Measurements from ENCODE around the gene DUSP10.

The DUSP10 gene

DNA sequence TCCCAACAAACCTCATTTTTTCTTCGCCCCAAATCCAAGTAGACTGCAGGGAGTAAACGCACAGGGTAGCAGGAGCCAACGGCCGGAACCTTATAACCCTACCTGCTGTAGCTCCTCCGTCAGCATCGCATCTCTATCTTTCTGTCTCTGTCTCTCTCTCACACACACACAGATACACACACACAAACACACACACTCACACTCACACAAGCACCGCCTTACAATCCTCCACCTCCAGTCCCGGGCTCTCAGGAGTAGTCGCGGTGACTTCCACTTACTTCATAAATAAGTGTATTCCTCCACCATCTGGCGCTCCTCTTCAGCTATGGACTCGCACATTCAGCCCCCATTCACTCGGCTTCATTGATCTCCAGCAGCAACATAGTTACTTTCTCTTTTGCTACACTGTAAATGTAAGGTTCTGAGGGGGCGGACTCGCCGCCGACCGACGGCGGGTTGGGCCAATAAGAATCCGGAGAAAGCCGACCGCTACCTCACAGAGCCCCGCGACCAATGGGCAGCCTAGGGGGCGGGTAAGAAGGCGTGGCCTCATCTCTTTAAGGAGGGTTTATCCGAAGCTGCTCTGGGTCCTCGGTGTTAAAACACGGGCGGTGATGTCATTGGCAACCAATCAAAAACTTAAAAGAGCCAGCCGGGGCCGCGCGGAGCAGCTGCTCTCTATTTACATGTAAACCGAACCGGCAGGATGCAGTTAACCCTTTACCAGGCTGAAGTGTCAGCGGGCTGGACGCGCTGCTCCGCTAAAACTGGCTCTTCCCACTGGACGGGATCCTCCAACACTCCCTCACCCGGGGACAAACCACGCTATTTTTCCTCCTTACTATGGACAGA is at the start of gene DUSP10:
Gene DUSP10 (minus strand): TSS at position 387 of the 852 bp plus-strand sequence. CDS start 2,345 bp downstream, outside the sequence.
- peak; percentile 95 to 97 for DNase-seq (ENCODE audit: extremely low read depth in 1 of 2, low read depth in 1 of 2)

DNA sequence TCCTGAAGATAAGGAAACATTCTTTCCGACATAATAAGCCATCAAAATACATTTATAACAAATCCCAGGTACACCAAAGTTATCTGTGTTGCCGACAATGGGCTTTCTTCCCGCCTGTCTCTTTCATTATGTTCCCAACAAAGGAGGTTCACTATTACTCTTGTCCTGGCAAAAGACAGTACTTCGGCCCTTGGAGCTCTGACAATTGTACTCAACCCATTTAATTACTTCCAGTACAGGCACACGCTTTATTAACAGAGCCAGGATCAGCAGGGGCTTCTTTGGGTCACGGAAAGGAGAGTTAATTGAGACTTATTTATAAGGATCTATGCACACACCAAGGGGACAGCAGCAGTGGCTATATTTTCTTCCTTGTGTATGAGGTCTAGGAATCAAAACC is 46.6 kb upstream of the DUSP10 start:
- no peak for DNase-seq (ENCODE audit: extremely low read depth in 1 of 2, low read depth in 1 of 2)

DNA sequence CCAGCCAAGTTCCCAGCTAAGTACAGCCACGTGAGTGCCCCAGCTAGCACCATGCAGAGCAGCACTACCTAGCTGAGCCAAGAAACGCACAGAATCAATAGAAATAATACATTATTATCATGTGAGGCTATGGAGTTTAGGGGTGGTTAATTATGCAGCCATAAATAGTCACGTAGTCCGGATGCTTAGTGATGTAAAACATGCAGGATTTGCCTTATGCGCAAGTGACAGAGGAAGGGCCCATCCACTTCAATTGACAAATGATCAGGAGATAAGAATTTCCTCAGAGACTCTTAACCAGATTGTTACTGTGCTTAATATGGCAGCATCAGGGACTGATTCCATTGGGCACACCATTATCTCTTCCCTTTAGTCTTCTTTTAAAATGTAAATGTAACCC is 44.8 kb upstream of the DUSP10 start:
- DNase-seq (ENCODE audit: extremely low read depth in 1 of 2, low read depth in 1 of 2): no peak

DNA sequence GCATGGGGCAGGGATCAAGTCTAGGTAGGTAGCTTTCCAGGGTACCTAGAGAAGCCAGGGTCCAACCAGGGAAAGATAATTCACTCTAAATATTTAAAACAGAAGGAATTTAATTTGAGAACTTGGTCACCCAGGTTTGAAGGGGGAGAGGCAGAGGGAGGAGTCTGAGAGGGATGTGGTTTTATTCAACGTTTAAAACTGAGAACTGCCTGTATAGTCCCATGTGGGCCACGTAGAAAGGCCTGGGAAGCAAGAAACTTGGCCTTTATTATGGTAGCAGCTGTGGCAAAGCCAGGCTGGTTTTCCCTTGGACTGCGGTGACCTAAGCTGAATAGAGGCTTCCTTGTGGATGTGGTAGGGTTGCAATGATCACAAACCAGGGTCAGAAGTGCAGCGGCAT is 42.0 kb upstream of the DUSP10 start:
- DNase-seq (ENCODE audit: extremely low read depth in 1 of 2, low read depth in 1 of 2): no peak

DNA sequence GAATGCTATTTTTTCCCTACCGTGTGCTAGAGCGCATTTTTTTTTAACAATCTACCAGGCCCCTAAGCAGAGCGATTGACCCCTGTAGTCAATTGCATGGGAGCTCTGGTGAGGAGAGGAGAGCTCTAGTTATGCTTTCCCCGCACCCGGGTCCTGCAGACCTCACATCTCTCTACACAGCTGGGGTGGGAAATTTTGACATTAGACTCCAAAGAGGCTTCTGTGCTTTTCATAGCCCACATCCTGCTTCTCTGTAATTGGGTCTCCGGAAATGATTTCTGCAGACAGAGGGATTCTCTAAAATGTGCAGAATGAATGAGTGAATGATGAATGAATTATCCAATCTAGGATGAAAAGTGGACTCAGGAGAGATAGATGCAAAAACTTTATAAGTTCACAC is 41.5 kb upstream of the DUSP10 start:
- DNase-seq (ENCODE audit: extremely low read depth in 1 of 2, low read depth in 1 of 2): no peak

DNA sequence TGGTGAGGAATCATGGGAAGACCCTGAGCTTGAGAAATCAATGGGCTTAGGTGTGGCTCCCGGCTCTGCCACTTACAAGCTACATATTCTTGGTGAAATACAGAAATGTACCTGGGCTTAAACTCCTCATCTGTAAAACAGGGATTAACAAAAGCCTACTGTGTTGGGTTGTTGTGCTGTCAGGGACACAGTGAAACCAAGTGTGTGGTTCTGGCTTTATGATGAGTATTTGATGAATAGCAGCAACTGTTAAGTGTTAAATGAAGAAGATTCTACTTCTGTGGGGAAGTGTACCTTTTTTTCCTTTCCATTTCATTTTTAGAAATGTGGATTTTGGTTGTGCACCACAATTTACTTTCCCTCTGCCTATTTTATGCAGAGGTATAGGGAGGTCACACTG is 41.1 kb upstream of the DUSP10 start:
- no peak for DNase-seq (ENCODE audit: extremely low read depth in 1 of 2, low read depth in 1 of 2)

DNA sequence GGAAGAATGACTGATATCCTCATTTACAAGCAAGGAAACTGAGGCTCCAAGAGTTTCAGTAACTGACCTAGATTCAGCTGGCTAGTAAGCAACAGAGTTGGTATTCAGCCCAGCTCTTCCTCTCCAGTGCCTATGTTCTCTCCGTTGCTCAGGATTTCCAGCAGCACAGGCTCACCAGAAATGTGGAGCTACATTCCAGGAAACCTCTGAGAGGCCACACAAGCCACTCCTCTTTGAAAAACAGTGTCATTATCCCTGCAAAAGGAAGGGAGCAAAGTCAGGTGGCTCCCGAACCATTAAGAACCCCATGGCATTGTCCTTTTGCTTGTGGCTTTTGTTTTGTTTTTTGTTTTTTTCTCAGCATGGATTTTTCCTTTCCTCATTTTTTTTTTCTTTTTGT is 40.6 kb upstream of the DUSP10 start:
- no peak for DNase-seq (ENCODE audit: extremely low read depth in 1 of 2, low read depth in 1 of 2)

DNA sequence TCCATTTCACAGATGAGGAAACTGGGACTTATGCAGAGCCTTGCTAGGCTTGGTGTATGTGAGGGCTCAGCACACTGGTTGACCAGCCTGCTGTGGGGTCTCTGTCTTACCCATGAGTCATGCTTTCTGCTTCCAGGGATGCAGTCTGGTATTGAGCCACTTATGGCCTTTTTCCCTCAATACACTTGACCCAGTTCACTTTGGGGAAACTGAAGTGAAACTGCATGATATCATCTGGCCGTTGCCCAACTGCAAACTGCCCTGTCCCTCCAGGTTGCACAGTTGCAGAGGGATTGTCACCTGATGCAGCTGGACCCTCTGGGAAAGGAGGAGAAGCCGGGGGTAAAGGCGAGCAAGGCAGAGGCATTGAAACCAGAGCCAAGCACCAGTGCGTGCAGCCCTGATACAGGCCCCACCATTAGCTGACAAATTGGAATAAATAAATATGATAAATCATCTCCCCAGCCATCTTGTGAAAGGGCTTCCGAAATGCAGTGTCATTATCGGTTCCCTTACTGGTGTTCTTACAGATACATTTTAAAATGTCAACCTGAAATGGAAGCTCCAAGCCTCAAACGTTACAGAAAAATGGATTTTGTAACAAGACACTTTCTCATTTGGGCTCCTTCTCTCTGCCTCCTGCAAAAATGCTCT is 39.3 kb upstream of the DUSP10 start:
- DNase-seq (ENCODE audit: extremely low read depth in 1 of 2, low read depth in 1 of 2): no peak

DNA sequence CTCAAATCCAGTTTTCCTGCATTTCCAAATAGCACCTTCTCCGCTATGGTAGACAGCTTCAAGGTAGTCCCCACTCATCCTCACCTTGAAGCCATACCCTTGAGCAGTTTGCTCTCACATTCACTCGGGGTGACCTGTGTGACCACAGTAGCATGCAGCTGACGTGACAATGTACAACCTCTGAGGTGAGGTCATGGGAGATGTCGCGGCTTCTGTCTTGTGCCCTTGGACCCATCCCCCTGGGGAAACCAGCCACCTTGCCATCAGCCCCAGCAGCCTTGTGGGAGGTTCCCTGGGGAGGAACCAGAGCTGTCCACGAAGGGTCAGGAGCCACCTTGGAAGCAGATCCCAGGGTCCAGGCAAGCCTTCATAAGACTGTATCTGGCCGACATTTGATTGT is 38.3 kb upstream of the DUSP10 start:
- no peak for DNase-seq (ENCODE audit: extremely low read depth in 1 of 2, low read depth in 1 of 2)

DNA sequence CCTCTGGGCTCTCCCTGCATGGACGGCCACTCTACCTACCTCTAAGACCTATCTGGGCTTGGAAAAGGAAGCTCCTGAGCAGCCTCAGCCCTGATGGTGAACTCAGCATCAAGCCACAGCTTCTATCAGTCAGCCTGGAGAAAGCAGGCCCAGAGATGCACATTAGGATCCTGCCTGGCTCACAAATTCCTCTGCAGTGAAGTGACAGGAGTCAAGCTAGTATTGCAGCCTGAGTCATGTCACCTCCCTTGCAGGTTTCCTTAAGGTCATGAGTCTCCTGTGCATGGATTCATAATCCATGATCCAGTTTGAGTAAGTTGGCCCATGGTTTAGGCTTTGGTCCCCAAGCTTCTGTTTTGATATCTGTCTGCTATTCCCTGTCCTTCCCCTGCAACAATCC is 37.9 kb upstream of the DUSP10 start:
- DNase-seq (ENCODE audit: extremely low read depth in 1 of 2, low read depth in 1 of 2): no peak

DNA sequence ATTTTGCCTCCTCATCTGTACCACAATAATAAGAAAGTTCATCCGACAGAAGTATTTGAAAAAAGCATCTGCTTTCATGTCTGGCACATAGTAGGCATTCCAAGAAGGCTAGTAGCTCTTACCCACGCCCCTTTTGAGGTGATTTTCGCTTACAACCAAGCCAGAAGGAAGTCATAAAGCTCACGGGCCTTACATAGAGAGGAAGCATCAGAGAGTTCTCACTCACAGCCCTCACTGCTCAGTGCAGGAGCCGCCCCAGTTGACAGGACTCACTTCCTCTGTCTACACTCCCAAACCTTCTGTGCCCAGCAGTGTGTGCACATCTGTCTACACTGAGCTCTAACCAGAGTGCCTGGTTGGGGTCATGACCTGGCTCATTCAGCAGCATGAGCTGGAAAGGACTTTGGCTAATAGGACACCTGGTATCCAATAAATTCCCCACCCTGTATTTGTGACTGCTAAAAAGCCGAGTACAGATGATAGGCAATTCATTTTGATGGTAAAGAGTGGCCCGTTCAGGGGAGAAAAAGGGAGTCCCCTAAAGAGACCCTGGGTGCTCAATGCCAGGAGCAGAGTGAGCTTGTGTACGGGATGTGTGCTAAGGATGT is 36.8 kb upstream of the DUSP10 start:
- DNase-seq (ENCODE audit: extremely low read depth in 1 of 2, low read depth in 1 of 2): no peak

DNA sequence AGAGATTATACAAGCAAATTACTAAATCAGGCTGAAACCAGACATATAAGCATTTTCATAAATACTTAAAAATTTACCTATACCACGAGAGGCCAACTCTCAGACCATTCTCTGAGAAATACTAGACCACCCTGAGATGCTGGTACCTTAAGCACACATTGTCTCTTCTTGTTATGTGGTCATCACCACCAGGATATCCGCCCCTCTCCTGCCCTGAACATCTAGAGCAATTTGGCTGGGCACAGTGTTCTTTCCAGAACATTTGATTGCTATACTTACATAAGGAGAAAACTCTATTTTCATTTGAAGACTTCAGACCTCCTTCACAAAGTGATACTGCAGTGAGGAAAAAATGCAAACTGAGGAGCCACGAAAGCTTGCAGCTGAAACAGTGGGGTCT is 36.2 kb upstream of the DUSP10 start:
- DNase-seq (ENCODE audit: extremely low read depth in 1 of 2, low read depth in 1 of 2): no peak

DNA sequence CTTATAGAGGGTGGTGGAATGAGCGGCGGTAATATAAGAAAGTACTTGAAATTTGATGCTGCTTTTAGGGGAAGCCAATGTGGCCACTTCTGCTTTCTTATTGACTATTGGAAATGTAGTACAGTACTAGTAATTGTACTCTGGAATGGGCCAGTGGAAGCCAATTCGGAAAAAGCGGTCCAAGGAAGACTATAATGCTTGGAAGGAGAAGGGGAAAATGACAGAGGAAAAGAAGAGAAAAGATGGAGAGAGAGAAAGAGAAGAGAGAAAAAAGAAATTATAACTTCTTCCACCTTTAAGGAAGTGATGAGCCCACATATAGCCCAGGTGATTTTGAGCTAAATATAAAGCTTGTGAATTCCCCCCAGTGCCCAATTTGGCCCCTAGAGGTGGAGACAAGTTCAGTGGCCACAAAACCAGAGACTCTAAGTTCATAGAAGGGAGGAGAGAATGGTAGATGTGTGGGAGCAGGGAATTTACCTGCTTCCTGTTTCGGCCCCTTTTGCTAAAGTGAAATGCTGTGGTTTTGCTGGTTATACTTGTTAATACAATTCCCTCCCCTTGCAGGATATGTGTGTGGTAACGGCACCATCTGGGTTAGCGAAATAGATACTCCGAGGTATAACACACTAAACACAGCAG is 35.7 kb upstream of the DUSP10 start:
- DNase-seq (ENCODE audit: extremely low read depth in 1 of 2, low read depth in 1 of 2): no peak

DNA sequence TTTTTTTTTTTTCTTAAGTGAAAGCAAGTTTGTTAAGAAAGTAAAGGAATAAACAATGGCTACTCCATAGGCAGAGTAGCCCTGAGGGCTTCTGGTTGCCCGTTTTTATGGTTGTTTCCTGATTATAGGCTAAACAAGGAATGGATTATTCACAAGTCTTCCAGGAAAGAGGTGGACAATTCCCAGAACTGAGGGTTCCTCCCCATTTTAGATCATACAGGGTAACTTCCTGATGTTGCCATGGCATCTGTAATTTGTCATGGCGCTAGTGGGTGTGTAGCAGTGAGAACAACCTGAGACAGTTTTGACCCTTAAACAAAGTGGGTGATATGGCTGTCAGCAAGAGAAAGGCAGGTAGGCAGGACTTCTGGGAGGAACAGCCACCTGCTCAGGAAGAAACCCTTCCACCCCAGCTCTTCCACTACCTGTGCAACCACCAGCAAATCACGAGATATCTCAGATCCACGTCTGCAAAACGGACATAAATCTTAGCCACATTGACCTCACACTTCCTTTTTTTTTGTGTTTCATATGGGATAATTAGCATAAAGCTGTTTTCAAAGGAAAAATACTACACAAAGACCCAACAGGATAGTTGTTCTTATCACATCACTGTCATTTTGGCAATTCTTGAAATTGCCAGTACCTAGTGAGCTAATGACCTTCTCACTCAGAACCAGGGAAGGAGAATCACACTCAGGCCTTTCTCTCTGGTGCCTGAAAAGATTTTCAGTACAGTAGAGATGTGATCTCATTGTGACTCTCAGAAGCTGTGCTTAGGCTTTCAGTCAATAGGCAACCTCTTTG is 34.8 kb upstream of the DUSP10 start:
- DNase-seq (ENCODE audit: extremely low read depth in 1 of 2, low read depth in 1 of 2): no peak

DNA sequence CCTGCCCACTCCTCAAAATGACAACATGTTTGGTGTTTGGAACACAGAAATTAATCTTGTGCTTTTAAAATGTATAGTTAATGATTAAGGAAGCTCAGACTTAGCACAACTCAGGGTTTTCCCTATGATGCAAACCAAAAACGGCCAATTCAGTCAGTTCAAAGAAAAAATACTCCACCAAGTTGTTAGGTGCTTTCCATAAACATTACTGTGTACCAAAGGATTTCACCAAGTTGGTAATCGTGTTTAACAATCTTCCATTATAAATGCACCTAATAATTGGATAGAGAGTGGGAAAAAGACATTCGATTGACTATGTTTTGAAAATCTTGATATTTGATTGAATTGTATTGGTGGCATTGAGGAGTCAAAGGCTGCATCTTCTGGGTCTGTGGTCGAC is 33.3 kb upstream of the DUSP10 start:
- no peak for DNase-seq (ENCODE audit: extremely low read depth in 1 of 2, low read depth in 1 of 2)

DNA sequence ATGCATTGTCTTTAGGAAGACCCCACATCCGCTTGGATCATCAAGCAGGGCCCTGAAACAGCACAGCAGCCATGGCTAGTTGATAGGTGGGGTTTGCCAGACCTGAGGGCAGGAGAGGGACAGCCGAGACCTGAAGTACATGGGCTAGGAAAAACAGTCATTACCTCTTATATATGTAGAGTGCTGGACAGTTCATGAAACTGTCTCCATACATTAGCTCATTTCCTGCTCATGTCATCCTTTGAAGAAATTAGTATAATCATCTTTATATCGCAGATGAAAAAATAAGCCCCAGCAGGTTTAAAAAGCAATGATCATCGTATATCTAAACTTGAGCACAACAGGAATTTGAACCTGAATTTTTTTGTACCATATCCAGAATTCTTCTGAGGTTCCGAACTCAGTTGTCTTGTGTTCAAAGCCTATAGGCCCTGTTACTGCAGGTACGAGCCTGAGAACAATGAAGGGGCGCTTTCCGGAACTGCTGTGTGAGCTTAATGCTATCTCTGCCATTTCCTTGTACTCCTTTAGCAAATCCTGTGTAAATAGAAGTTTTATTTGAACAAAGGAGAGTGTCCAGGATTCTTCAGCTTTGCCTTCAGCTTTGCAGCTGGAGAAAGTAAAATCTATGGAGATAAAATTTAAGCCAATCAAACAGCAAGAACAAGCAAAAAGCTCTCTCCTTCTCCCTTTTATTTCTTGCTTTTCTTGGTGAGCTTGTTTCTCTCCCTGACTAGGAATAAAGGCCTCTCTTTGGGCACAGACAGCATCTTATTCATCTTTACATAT is 32.4 kb upstream of the DUSP10 start:
- no peak for DNase-seq (ENCODE audit: extremely low read depth in 1 of 2, low read depth in 1 of 2)

DNA sequence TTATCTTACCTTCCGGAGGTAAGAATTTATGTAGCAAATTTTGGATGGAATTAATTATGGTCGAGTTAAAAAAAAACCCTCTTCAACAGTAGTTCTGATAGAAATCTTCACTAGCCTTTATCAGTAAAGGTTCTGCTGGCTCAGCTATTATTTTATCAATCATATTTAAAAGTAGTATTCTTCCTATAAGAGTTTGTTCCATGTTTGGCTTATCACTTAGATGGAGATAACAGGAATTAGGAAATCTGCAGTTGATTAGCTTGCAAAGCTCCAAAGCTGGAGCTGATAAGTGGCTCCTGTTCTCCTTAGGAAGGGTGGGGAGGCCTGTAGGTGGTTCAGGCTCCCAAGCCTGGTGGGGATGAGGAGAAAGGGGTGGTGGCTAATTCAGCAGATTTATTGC is 31.5 kb upstream of the DUSP10 start:
- DNase-seq (ENCODE audit: extremely low read depth in 1 of 2, low read depth in 1 of 2): no peak

DNA sequence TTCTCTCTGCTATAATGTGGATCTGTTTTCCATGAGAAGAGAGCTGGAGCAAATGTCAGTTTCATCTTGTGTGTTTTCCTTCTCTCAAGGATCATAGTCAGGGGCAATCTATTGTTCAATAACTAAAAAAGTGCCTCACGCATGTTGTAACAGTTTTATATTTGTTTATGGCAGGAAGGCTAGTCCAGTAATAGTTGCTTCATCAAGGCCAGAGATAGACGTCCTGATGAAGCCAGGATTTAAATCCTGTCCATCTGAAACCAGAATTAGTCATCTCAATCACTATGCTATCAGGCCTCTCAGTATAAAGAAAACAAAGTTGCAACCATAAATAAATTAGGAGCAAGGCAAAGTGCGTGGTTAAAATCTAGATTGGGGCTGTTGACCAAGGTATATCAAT is 30.2 kb upstream of the DUSP10 start:
- DNase-seq (ENCODE audit: extremely low read depth in 1 of 2, low read depth in 1 of 2): no peak

DNA sequence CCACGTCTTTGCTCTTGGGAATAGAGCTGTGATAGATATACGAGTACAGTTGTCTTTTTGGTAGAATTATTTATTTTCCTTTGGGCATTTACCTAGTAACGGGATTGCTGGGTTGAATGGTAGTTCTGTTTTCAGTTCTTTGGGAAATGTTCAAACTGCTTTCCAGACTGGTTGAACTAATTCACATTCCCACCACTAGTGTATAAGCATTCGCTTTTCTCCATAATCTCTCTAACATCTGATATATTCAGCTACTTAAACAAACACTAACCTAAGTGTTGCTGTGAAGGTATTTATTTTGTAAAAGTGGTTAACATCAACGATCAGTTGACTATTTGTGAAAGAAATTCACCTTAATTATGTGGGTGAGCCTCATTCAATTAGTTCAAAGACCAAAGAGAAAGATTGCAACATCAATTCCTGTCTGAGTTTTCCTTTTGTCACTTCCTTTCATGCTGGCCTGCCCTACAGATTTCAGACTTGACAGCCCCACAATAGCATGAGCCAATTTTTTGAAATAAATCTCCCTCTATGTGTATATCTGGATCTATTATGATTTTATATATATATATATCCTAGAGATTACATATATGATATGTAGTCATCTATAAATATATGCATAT is 26.7 kb upstream of the DUSP10 start:
- no peak for DNase-seq (ENCODE audit: extremely low read depth in 1 of 2, low read depth in 1 of 2)

DNA sequence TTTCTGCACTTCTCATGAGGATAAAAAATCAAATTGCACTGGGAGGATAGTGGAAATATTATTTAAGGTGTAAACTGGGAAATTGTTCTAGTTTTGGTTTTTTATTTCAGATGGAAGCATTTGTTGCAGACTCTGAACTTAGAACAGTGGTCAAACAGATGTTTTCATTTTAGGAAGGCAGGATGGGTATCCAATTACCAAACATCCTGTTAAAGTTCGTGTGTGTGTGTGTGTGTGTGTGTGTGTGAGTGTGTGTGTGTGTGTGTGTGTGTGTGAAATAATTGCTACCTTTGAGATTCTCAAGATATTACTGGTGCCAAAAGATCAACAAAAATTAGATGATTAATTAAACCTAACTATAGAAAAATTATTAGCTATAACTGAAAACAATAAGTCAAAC is 24.3 kb upstream of the DUSP10 start:
- no peak for DNase-seq (ENCODE audit: extremely low read depth in 1 of 2, low read depth in 1 of 2)

Measured in activated CD8-positive, alpha-beta memory T cell treated with anti-CD3 and anti-CD28 coated beads for 1 hour (primary cell).